NAMALWA (cell line): Measurements from ENCODE around the gene TBC1D21.

Source experiments
- DNase-seq: peaks from one replicate; pipeline ENCODE4 v3.0.0-alpha.2; 2015; ENCODE audit warnings: low spot score

Gene TBC1D21

GRCh38 chr15:73858062-73858461 is 15.3 kb upstream of the TBC1D21 start:
- no peak for DNase-seq

- DNase-seq, result no peak
These were observed 11.1 kb upstream of the TBC1D21 start for GRCh38 chr15:73862276-73862675.

GRCh38 chr15:73865379-73865778 is 8.0 kb upstream of the TBC1D21 start:
- no peak for DNase-seq

- DNase-seq, result no peak
These were observed 7.5 kb upstream of the TBC1D21 start for GRCh38 chr15:73865904-73866303.

- DNase-seq, result no peak
These were observed 6.9 kb upstream of the TBC1D21 start for GRCh38 chr15:73866481-73866880.

GRCh38 chr15:73866881-73867410 is 6.4 kb upstream of the TBC1D21 start:
- peak; percentile 12 for DNase-seq

- no peak for DNase-seq
These were observed 5.9 kb upstream of the TBC1D21 start for GRCh38 chr15:73867426-73867825.

GRCh38 chr15:73867956-73868355 is 5.4 kb upstream of the TBC1D21 start:
- DNase-seq, result no peak

GRCh38 chr15:73869216-73869995 is 4.0 kb upstream of the TBC1D21 start:
- no peak for DNase-seq

GRCh38 chr15:73870700-73871408 is 2.5 kb upstream of the TBC1D21 start:
- DNase-seq, result no peak

- DNase-seq, result no peak
These were observed 1.0 kb upstream of the TBC1D21 start for GRCh38 chr15:73872346-73872745.

GRCh38 chr15:73873889-73874511 is 636 bp downstream of the TBC1D21 start:
- peak; percentile 76 for DNase-seq

GRCh38 chr15:73879426-73879825 is 6.1 kb downstream of the TBC1D21 start:
- DNase-seq, result no peak

- no peak for DNase-seq
These were observed 8.4 kb downstream of the TBC1D21 start for GRCh38 chr15:73881579-73882320.

GRCh38 chr15:73882761-73883419 is 9.5 kb downstream of the TBC1D21 start:
- no peak for DNase-seq

- DNase-seq, result no peak
These were observed 10.8 kb downstream of the TBC1D21 start for GRCh38 chr15:73884159-73884558.

GRCh38 chr15:73885954-73886700 is 12.8 kb downstream of the TBC1D21 start:
- no peak for DNase-seq

GRCh38 chr15:73886717-73887345 is 13.5 kb downstream of the TBC1D21 start:
- no peak for DNase-seq

- no peak for DNase-seq
These were observed 14.1 kb downstream of the TBC1D21 start for GRCh38 chr15:73887481-73887880.
